Karpas-422 (cell line): ENCODE results near the gene PRRC2B. TPM values are rescaled to one million over a fixed set of nuclear protein-coding genes. Genes with fewer than 3 reads are reported as not detected.
A peak's percentile ranks its signal among the peaks of the same experiment; 100 is the strongest.
"Not testable (repeated sequence)": the region's sequence is repeated elsewhere in the genome, so short reads cannot be mapped to it uniquely, and the experiment has no call there.

Experiments used
- DNase-seq: peaks from one replicate; pipeline ENCODE4 v3.0.0-alpha.2; 2015
- H2AFZ ChIP-seq: fragments of 200-600 bp; sonication (generic); 2 replicates; pipeline ENCODE4 v1.6.1; 2014; ENCODE audit warnings: antibody characterized with exemption, low read length, mixed read lengths
- H3K27ac ChIP-seq: fragments of 200-600 bp; sonication (generic); 2 replicates; pipeline ENCODE4 v1.5.1; 2014; ENCODE audit warnings: mild to moderate bottlenecking, low read length, moderate library complexity
- H3K27me3 ChIP-seq: fragments of 200-600 bp; sonication (generic); 2 replicates; pipeline ENCODE4 v1.6.1; 2014; ENCODE audit warnings: low read length, mixed read lengths
- H3K36me3 ChIP-seq: fragments of 200-600 bp; sonication (generic); 2 replicates; pipeline ENCODE4 v1.6.1; 2014; ENCODE audit warnings: low read length, mixed read lengths; ENCODE audit not compliant: insufficient read depth
- H3K4me1 ChIP-seq: fragments of 200-600 bp; sonication (generic); 2 replicates; pipeline ENCODE4 v1.6.1; 2014; ENCODE audit warnings: mild to moderate bottlenecking, low read length, mixed read lengths
- H3K4me2 ChIP-seq: fragments of 200-600 bp; sonication (generic); 2 replicates; pipeline ENCODE4 v1.6.1; 2014; ENCODE audit warnings: low read length, low read depth, mild to moderate bottlenecking; ENCODE audit not compliant: poor library complexity, severe bottlenecking
- H3K4me3 ChIP-seq: fragments of 200-600 bp; sonication (generic); 2 replicates; pipeline ENCODE4 v1.5.1; 2014; ENCODE audit warnings: mild to moderate bottlenecking, antibody characterized with exemption, low read length, mixed read lengths
- H3K79me2 ChIP-seq: fragments of 200-600 bp; sonication (generic); 2 replicates; pipeline ENCODE4 v1.6.1; 2014; ENCODE audit warnings: mild to moderate bottlenecking, low read length, mixed read lengths
- H3K9ac ChIP-seq: fragments of 200-600 bp; sonication (generic); 2 replicates; pipeline ENCODE4 v1.6.0; 2014; ENCODE audit warnings: low read length
- H3K9me2 ChIP-seq: fragments of 200-600 bp; sonication (generic), shearing (Covaris generic); replicated peaks from 2 replicates; pipeline ENCODE4 v1.6.0; 2014; ENCODE audit warnings: mild to moderate bottlenecking, low read length, moderate library complexity; ENCODE audit not compliant: insufficient read depth
- H3K9me3 ChIP-seq: fragments of 300-700, 200-600 bp; sonication (generic); 2 replicates; pipeline ENCODE4 v1.6.1; 2014; ENCODE audit warnings: low read length, mixed read lengths
- H4K20me1 ChIP-seq: fragments of 200-600 bp; sonication (generic); 2 replicates; pipeline ENCODE4 v1.6.1; 2014; ENCODE audit warnings: mild to moderate bottlenecking, antibody characterized with exemption, low read length, low read depth; ENCODE audit not compliant: insufficient read depth
- total RNA-seq: library from RNA; depleted of rRNA; stranded (reverse); fragments of >200 nt; shearing (Covaris generic); gene quantifications from 2 replicates; pipeline ENCODE4 v1.2.3, GENCODE V29; 2014; ENCODE audit warnings: low replicate concordance

PRRC2B gene
- total RNA-seq, 1 experiment from 2014 or later = 83.8 TPM

DNA sequence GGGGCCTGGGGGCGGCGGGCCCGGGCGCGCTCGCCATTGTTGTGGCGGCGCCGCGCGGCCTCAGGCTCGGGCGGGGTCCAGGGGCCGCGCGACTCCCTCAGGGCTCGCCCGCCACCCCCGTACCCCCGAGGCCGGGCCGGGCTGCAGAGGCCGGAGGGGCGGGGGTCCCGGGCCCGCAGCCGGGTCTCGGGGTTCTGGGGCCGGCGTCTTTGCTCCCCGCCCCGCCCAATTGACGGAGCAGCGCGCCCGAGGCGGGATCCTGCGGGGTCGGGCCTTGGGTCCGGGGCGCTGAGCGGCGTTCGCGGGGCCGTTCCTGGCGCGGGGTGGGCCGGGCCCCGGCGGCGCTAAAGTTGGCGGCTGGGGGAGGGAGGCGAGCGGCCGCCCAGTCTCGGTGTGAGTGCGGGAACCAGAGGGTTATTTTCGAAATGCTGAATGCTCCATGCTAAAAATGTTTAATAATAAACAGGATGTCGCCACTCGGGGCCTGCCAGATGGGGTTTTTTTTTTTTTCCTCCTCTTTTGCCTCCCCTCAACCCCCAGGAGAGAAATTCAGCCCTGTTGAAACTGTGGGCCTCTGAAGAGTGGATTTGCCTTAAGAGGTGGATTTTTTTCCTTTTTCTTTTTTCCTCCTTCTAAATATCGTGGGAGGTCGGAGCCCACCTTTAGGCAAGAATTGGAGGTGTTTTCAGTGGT lies 724 bp downstream of the PRRC2B start:
- DNase-seq = peak; percentile 70
- H3K4me3 ChIP-seq = peak overlapping the region; percentile 86
- H3K4me2 ChIP-seq = peak overlapping the region; percentile 98
- peaks cover 44% of the 10 kb centered on the region for H3K4me1 ChIP-seq
- H4K20me1 ChIP-seq = peaks cover 41% of the 10 kb centered on the region
- peak overlapping the region; percentile 79 for H3K27ac ChIP-seq
- H3K9ac ChIP-seq = peak overlapping the region; percentile 80
- H3K9me3 ChIP-seq = no peaks in the 10 kb centered on the region
- peaks cover 17% of the 10 kb centered on the region for H3K36me3 ChIP-seq
- H3K9me2 ChIP-seq = no peaks in the 10 kb centered on the region
- H3K27me3 ChIP-seq = no peaks in the 10 kb centered on the region
- H2AFZ ChIP-seq = no peak overlapping the region
- H3K79me2 ChIP-seq = peaks cover 51% of the 10 kb centered on the region

DNA sequence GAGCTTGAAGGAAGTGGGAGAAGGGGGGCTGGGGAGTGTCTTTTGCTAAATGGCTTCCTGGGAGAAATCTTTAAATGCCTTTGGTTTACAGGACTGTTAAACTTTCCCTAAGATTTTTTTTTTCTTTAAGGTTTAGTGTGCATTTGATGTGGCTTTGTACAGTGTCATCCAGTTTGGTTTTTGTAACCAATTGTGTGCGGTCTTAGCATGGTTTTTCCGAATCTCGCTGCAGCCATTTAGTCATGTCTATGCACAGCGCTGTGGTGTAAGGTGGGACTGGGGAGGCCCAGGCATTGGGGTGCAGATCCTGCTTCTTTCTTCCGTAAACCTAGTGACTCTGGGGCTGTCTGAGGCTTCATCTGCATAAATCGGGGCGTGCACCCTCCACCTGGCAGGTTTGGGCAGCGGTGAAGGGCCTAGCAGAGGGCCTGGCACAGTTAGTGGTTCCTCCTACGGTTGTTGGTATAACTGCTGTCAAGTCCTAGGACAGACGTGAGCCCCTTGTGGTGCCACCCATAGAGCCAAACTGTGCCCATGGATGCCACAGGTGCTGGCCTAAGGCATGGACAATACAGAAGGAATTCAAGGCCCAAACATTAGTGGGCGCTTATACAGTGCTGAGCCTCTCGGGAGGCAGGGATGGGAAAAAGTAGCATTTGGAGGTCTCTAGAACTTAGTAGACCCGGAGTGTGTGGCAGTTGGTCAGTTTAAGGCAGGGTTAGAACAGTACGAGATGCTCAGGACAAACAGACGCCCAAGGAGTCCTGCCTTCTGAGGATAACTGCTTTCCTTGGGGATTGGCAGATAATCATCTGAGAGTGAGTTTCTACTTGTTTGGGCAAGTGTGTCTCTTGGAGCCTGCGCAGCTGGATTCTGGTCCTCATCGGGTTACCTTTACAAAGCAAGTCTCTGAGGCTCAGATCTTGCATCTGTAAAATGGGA lies 1.5 kb downstream of the PRRC2B start:
- H3K36me3 ChIP-seq = peaks cover 17% of the 10 kb centered on the region
- H3K4me1 ChIP-seq = peaks cover 44% of the 10 kb centered on the region

DNA sequence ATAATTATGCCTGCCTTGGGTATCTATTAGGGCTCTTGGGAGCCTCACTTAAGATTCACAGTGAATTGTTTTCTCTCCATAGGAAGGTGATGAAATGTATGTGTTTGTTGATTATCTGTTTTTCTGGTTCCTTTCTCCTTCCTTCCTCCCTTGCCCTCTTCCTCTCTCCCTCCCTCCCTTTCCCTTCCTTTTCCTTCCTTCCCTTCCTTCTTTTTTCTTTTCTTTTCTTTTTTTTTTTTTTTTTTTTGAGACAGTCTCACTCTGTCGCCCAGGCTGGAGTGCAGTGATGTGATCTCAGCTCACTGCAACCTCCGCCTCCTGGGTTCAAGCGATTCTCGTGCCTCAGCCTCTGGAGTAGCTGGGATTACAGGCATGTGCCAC lies 2.2 kb downstream of the PRRC2B start:
- H3K27ac ChIP-seq, H3K9me3 ChIP-seq, H3K27me3 ChIP-seq, H3K9me2 ChIP-seq, H2AFZ ChIP-seq, DNase-seq: not testable (repeated sequence)
- Histone ChIP-seq H3K4me2 (peak overlapping the region; percentile 98), H3K36me3 (peaks cover 17% of the 10 kb centered on the region), H3K79me2 (peaks cover 66% of the 10 kb centered on the region), H3K9ac (peak overlapping the region; percentile 80), H3K4me1 (peaks cover 44% of the 10 kb centered on the region), H3K4me3 (peak overlapping the region; percentile 86), H4K20me1 (peaks cover 55% of the 10 kb centered on the region)

More for the DNA sequence above, 1.5 kb downstream of the PRRC2B start:
- no peaks in the 10 kb centered on the region for H3K9me2 ChIP-seq
- peak; percentile 84 for DNase-seq
- peaks cover 48% of the 10 kb centered on the region for H4K20me1 ChIP-seq
- H3K4me3 ChIP-seq = peak overlapping the region; percentile 86
- H3K27me3 ChIP-seq = no peaks in the 10 kb centered on the region
- H3K9ac ChIP-seq = peak overlapping the region; percentile 80
- peaks cover 59% of the 10 kb centered on the region for H3K79me2 ChIP-seq
- peak overlapping the region; percentile 98 for H3K4me2 ChIP-seq
- no peak overlapping the region for H2AFZ ChIP-seq
- H3K27ac ChIP-seq = peak overlapping the region; percentile 79
- H3K9me3 ChIP-seq = no peaks in the 10 kb centered on the region

DNA sequence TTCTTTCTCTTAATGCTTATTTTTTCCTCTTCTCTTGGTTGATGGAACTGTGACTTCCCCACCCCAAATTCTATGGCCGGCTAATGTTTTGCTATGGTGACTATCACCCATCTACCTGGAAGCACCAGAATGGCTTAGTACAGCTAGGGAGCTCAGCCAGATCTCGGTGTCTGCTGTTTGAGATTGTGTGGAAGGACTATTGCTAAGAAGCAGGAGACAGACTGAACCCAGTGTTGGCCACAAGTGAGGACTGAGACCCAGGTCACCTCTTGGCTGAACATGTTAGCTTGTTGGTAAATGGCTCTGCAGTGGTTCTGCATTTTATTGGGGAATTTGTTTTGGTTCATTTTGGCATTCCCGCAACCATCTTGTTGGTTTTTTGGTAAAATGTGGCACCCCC lies 2.7 kb downstream of the PRRC2B start:
- H3K4me1 ChIP-seq = peaks cover 44% of the 10 kb centered on the region
- H3K27ac ChIP-seq = peak overlapping the region; percentile 36; the same call in 1 of the 2 replicates

DNA sequence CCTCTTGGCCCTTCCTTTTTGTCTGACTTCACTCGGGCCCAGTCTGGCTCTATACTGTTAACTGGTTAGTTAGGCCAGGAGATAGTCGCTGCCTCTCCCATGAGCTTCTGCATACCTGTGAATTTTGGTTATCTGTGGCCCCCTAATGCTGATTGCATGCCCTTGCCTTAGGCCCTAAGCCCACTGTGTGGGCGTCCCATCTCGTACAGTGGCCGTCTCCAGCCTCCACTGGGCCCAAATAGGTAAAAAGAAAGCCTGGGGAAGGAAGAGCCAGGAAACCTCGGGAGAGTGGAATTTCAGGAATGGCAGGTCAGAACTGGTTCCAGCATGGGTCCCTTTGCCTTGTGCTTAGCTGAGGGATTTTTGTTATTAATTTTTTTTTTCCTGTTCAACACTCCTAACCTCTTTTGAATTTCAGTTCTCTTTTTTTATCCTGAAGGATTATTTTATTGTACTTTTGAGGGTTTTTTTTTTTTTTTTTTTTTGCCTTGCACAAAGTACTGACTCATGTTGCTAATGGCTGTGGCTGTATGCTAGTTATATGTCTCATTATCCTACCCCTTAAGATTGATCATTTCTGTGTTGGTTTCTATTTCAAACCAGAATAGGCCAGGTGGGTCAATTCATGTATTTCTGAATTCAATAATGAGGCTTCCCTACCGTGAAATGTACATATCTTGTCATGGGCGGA lies 3.4 kb downstream of the PRRC2B start:
- Histone ChIP-seq H3K27me3 (no peaks in the 10 kb centered on the region), H3K79me2 (peaks cover 77% of the 10 kb centered on the region), H3K9me3 (no peaks in the 10 kb centered on the region), H3K9ac (peak overlapping the region; percentile 48), H2AFZ (no peak overlapping the region), H3K4me3 (peak overlapping the region; percentile 86), H3K36me3 (peaks cover 19% of the 10 kb centered on the region), H3K9me2 (no peaks in the 10 kb centered on the region), H4K20me1 (peaks cover 64% of the 10 kb centered on the region), H3K4me2 (peak overlapping the region; percentile 98), H3K27ac (peak overlapping the region; percentile 36), H3K4me1 (peaks cover 44% of the 10 kb centered on the region)
- DNase-seq = no peak

More for the DNA sequence above, 2.7 kb downstream of the PRRC2B start:
- H3K36me3 ChIP-seq = peaks cover 17% of the 10 kb centered on the region
- peak overlapping the region; percentile 48 for H3K9ac ChIP-seq
- H2AFZ ChIP-seq = no peak overlapping the region
- no peaks in the 10 kb centered on the region for H3K9me2 ChIP-seq
- H3K9me3 ChIP-seq = no peaks in the 10 kb centered on the region
- peaks cover 58% of the 10 kb centered on the region for H4K20me1 ChIP-seq
- H3K79me2 ChIP-seq = peaks cover 71% of the 10 kb centered on the region
- no peaks in the 10 kb centered on the region for H3K27me3 ChIP-seq
- H3K4me3 ChIP-seq = peak overlapping the region; percentile 86
- H3K4me2 ChIP-seq = peak overlapping the region; percentile 98
- DNase-seq = no peak

DNA sequence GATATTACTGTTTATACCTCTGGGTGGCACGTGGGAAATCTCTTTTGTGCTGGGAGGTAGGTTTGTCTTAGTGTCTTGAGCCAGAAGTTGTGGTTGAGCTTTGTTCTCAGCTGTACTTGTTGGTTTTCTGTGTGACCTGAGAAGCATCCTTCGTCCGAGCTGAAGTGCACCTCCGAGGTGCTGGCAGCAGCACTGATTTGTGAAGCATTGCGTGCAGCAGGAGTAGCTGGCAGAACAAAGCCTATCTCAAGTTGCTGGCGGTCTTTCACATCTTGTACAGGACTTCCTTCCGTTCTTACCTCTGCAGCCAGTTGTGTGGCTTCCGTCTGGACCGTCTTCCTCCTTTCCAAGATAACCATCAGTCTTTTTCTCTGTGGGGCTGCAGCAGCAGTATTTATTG lies 4.3 kb downstream of the PRRC2B start:
- Histone ChIP-seq H3K27me3 (no peaks in the 10 kb centered on the region), H4K20me1 (peaks cover 72% of the 10 kb centered on the region), H2AFZ (no peak overlapping the region), H3K27ac (0 out of 2 replicates have a peak overlapping the region, but pooled peaks have one; percentile 17), H3K9me2 (no peaks in the 10 kb centered on the region), H3K36me3 (peaks cover 23% of the 10 kb centered on the region), H3K79me2 (peaks cover 87% of the 10 kb centered on the region), H3K4me2 (peak overlapping the region; percentile 98), H3K4me3 (no peak overlapping the region; the same call in 1 of the 2 replicates), H3K4me1 (peaks cover 39% of the 10 kb centered on the region), H3K9me3 (no peaks in the 10 kb centered on the region), H3K9ac (no peak overlapping the region)
- DNase-seq = no peak

DNA sequence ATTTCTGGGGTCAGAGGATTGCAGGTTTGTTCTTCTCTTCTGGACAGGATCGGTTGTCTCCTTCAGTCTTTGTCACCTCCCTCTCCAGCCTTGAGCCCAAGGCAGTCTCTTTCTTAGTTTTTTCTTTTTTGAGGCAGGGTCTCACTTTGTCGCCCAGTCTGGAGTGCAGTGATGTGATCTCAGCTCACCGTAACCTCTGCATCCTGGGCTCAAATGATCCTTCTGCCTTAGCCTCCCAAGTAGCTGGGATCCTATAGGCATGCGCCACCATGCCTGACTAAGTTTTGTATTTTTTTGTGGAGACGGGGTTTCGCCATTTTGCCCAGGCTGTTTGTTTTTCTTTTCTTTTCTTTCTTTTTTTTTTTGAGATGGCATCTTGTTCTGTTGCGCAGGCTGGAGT lies 6.1 kb downstream of the PRRC2B start:
- Histone ChIP-seq H4K20me1 (peaks cover 81% of the 10 kb centered on the region), H3K9me3 (no peaks in the 10 kb centered on the region), H3K4me3 (no peak overlapping the region), H3K27me3 (no peaks in the 10 kb centered on the region), H3K27ac (no peak overlapping the region), H3K36me3 (peaks cover 31% of the 10 kb centered on the region), H3K9me2 (no peaks in the 10 kb centered on the region), H3K4me1 (peaks cover 35% of the 10 kb centered on the region), H3K9ac (no peak overlapping the region), H3K79me2 (peaks cover 99% of the 10 kb centered on the region), H3K4me2 (no peak overlapping the region), H2AFZ (no peak overlapping the region)
- DNase-seq = no peak
